ENCODE results near the gene AQP5. TPM values are rescaled to one million over a fixed set of nuclear protein-coding genes. Genes with fewer than 3 reads are reported as not detected.
A peak's percentile ranks its signal among the peaks of the same experiment; 100 is the strongest.

Gene AQP5
- total and polyA plus RNA-seq, 4 donors, result 7.5 to 57.1 (median 35.2) TPM

DNA sequence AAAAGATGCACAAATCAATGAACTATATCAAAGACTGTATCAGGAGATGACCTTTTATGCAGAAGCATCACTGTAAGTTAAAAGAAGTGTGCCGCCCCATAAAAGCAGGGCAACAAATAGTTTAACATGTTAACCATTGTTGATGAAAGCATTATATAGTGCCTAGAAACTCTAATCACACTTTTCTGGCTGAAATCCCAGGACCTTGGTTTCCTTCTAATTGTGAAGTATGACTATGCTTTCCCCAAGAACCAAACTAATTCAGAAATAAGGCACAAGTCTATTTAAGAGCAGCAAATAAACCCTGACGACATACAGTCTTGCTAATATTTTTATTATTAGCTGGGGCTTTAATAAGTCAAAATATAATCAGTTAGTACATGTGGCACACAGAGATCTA is 41.9 kb downstream of the AQP5 start:
- no peak overlapping the region for H3K4me3 ChIP-seq
- TF ChIP-seq, protein P1, sequence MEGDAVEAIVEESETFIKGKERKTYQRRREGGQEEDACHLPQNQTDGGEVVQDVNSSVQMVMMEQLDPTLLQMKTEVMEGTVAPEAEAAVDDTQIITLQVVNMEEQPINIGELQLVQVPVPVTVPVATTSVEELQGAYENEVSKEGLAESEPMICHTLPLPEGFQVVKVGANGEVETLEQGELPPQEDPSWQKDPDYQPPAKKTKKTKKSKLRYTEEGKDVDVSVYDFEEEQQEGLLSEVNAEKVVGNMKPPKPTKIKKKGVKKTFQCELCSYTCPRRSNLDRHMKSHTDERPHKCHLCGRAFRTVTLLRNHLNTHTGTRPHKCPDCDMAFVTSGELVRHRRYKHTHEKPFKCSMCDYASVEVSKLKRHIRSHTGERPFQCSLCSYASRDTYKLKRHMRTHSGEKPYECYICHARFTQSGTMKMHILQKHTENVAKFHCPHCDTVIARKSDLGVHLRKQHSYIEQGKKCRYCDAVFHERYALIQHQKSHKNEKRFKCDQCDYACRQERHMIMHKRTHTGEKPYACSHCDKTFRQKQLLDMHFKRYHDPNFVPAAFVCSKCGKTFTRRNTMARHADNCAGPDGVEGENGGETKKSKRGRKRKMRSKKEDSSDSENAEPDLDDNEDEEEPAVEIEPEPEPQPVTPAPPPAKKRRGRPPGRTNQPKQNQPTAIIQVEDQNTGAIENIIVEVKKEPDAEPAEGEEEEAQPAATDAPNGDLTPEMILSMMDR (IDR thresholded peaks at IDR 0.05; ENCODE audit: control extremely low read depth, extremely low read depth), result no peak
- ATAC-seq (ENCODE audit: insufficient read depth, low FRiP score) (no peak), DNase-seq (peak in 2 of 3 donors; percentile 31 to 41)
- H3K27ac ChIP-seq (ENCODE audit: low read depth in 1 of 2, low read length in 1 of 2), result no peak overlapping the region
- H3K36me3 ChIP-seq (ENCODE audit: control insufficient read depth in 4 of 4, insufficient read depth in 4 of 4, low read length in 4 of 4), result peaks cover 0 to 19% (median 8%) of the 10 kb centered on the region in 4 donors
- 75 to 86% methylated on average over 2 of the region's 2 CpGs for WGBS, 2 donors
- H3K9ac ChIP-seq (ENCODE audit: insufficient read depth in 1 of 2, low read length in 2 of 2), result peak overlapping the region in 1 of 2 donors; percentile 1
- H3K27me3 ChIP-seq (ENCODE audit: control insufficient read depth in 3 of 3, insufficient read depth in 3 of 3, low read length in 2 of 3), result no peaks in the 10 kb centered on the region
- no peaks in the 10 kb centered on the region for H3K9me3 ChIP-seq (ENCODE audit: control insufficient read depth in 4 of 4, insufficient read depth in 3 of 4, low read length in 3 of 4)
- H3K4me1 ChIP-seq (ENCODE audit: control insufficient read depth in 5 of 5, insufficient read depth in 5 of 5, low read length in 5 of 5), result peaks cover 0 to 8% (median 0%) of the 10 kb centered on the region in 5 donors

DNA sequence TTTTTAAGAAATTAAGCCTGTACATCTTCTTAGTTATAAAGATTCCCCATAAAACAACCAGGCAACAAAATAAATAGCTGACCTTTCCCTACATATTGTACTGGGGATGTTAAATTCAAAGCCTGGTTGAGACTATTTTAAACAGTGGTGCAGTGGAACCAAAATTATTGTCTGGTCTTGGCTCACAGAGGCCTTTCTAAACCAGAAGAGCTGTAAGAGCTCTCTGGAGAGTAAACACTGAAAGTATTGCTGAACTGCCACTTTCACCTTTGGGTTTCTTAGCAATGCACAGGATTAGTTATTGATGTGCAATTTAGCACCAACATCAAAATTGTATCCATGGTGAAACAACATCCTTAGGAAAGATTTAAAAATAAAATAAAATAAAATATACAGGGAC is 43.0 kb downstream of the AQP5 start:
- no peak for ATAC-seq (ENCODE audit: insufficient read depth, low FRiP score)

DNA sequence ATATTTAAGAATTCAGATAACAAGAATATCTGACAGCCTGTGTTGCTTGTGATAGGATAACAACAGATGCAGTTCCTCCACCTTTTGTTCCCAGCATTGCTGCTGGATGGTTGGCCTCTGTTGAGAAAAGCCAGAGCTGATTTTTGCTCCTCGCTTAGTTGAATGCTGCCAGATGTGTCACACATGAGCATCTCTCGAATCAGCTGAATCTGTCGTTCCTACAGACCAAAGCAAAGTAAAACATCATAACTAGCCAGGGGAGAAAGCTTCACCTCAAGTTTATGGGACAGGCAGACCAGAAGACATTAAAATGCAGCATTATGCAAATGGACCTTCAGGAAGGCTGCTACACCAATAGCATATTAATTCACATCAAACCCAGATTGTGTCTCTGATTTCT is 43.5 kb downstream of the AQP5 start:
- H3K9me3 ChIP-seq (ENCODE audit: control insufficient read depth in 4 of 4, insufficient read depth in 3 of 4, low read length in 3 of 4), result no peaks in the 10 kb centered on the region
- TF ChIP-seq, protein P1 (IDR thresholded peaks at IDR 0.05; ENCODE audit: control extremely low read depth, extremely low read depth), result no peak
- no peak overlapping the region for H3K9ac ChIP-seq (ENCODE audit: insufficient read depth in 1 of 2, low read length in 2 of 2)
- H3K4me3 ChIP-seq, result no peak overlapping the region
- H3K27me3 ChIP-seq (ENCODE audit: control insufficient read depth in 3 of 3, insufficient read depth in 3 of 3, low read length in 2 of 3), result no peaks in the 10 kb centered on the region
- peaks cover 0 to 16% (median 5%) of the 10 kb centered on the region in 4 donors for H3K36me3 ChIP-seq (ENCODE audit: control insufficient read depth in 4 of 4, insufficient read depth in 4 of 4, low read length in 4 of 4)
- no peak for ATAC-seq (ENCODE audit: insufficient read depth, low FRiP score)
- 81 to 95% methylated on average over 3 of the region's 3 CpGs for WGBS, 2 donors
- H3K4me1 ChIP-seq (ENCODE audit: control insufficient read depth in 5 of 5, insufficient read depth in 5 of 5, low read length in 5 of 5), result peaks cover 0 to 8% (median 0%) of the 10 kb centered on the region in 5 donors
- no peak overlapping the region for H3K27ac ChIP-seq (ENCODE audit: low read depth in 1 of 2, low read length in 1 of 2)
- no peak for DNase-seq

More for the DNA sequence above, 43.0 kb downstream of the AQP5 start:
- Histone ChIP-seq H3K9me3 (ENCODE audit: control insufficient read depth in 4 of 4, insufficient read depth in 3 of 4, low read length in 3 of 4) (no peaks in the 10 kb centered on the region), H3K27ac (ENCODE audit: low read depth in 1 of 2, low read length in 1 of 2) (no peak overlapping the region), H3K9ac (ENCODE audit: insufficient read depth in 1 of 2, low read length in 2 of 2) (no peak overlapping the region), H3K4me1 (ENCODE audit: control insufficient read depth in 5 of 5, insufficient read depth in 5 of 5, low read length in 5 of 5) (peaks cover 0 to 8% (median 0%) of the 10 kb centered on the region in 5 donors), H3K4me3 (no peak overlapping the region), H3K27me3 (ENCODE audit: control insufficient read depth in 3 of 3, insufficient read depth in 3 of 3, low read length in 2 of 3) (no peaks in the 10 kb centered on the region), H3K36me3 (ENCODE audit: control insufficient read depth in 4 of 4, insufficient read depth in 4 of 4, low read length in 4 of 4) (peaks cover 0 to 16% (median 5%) of the 10 kb centered on the region in 4 donors)
- no peak for DNase-seq
- TF ChIP-seq, protein P1 (IDR thresholded peaks at IDR 0.05; ENCODE audit: control extremely low read depth, extremely low read depth), result no peak

DNA sequence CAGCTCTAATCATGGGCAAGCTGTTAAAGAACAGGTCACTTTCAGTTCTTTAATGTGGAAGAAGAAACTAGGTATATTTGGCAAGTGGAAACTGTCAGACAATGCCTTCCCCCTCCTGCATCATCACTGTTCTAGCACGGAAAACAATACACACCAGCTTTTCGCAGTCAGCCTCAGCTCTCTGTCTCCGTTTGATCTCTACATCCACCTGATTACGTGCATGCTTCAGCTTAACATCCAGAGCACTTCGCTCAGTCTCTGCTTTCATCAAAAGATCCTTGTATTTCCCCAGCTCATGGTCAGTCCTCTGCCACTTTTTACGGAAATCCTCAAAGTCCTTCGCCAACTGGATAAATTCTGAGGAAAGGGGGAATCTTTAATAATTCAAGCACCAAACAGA is 44.6 kb downstream of the AQP5 start:
- DNase-seq (no peak), ATAC-seq (ENCODE audit: insufficient read depth, low FRiP score) (no peak)
- WGBS, 2 donors, result 94 to 95% methylated on average over 7 of the region's 7 CpGs
- H3K9ac ChIP-seq (ENCODE audit: insufficient read depth in 1 of 2, low read length in 2 of 2), result peak overlapping the region in 1 of 2 donors; percentile 28
- peaks cover 0 to 17% (median 5%) of the 10 kb centered on the region in 4 donors for H3K36me3 ChIP-seq (ENCODE audit: control insufficient read depth in 4 of 4, insufficient read depth in 4 of 4, low read length in 4 of 4)
- H3K27me3 ChIP-seq (ENCODE audit: control insufficient read depth in 3 of 3, insufficient read depth in 3 of 3, low read length in 2 of 3), result no peaks in the 10 kb centered on the region
- TF ChIP-seq, protein P1 (IDR thresholded peaks at IDR 0.05; ENCODE audit: control extremely low read depth, extremely low read depth), result no peak
- H3K27ac ChIP-seq (ENCODE audit: low read depth in 1 of 2, low read length in 1 of 2), result no peak overlapping the region
- no peak overlapping the region for H3K4me3 ChIP-seq
- peaks cover 0 to 4% (median 0%) of the 10 kb centered on the region in 5 donors for H3K4me1 ChIP-seq (ENCODE audit: control insufficient read depth in 5 of 5, insufficient read depth in 5 of 5, low read length in 5 of 5)
- H3K9me3 ChIP-seq (ENCODE audit: control insufficient read depth in 4 of 4, insufficient read depth in 3 of 4, low read length in 3 of 4), result no peaks in the 10 kb centered on the region
